Esophagus squamous epithelium (tissue), 4 donors: ENCODE measurements around the gene LAP3.

ENCODE experiments used
- POLR2A ChIP-seq, 4 donors: fragments of 450-650 bp; IDR thresholded peaks; one replicate each; pipeline ENCODE4 v1.6.1; 2017; ENCODE audit warnings: antibody characterized with exemption in 4 of 4, mild to moderate bottlenecking in 4 of 4, moderate library complexity in 3 of 4
- TF ChIP-seq, protein P1 (sequence below), 6 experiments: fragments of 450-650 bp in 4 of 6; fragments of 200-600 bp in 2 of 6; sonication (generic) in 2 of 6; IDR thresholded peaks; one replicate each; pipeline ENCODE4 v1.5.1; 2016 to 2019; ENCODE audit warnings: antibody characterized with exemption in 6 of 6, mild to moderate bottlenecking in 4 of 6, moderate library complexity in 4 of 6

- TF ChIP-seq, protein P1, sequence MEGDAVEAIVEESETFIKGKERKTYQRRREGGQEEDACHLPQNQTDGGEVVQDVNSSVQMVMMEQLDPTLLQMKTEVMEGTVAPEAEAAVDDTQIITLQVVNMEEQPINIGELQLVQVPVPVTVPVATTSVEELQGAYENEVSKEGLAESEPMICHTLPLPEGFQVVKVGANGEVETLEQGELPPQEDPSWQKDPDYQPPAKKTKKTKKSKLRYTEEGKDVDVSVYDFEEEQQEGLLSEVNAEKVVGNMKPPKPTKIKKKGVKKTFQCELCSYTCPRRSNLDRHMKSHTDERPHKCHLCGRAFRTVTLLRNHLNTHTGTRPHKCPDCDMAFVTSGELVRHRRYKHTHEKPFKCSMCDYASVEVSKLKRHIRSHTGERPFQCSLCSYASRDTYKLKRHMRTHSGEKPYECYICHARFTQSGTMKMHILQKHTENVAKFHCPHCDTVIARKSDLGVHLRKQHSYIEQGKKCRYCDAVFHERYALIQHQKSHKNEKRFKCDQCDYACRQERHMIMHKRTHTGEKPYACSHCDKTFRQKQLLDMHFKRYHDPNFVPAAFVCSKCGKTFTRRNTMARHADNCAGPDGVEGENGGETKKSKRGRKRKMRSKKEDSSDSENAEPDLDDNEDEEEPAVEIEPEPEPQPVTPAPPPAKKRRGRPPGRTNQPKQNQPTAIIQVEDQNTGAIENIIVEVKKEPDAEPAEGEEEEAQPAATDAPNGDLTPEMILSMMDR (IDR thresholded peaks at IDR 0.05), result no peak
- no peak for TF ChIP-seq POLR2A (IDR thresholded peaks at IDR 0.05)
Measured at GRCh38 chr4:17567271-17567670, 9.7 kb upstream of the LAP3 start.
